ENCODE results near the gene ZCCHC17.
"Not testable (repeated sequence)": the region's sequence is repeated elsewhere in the genome, so short reads cannot be mapped to it uniquely, and the experiment has no call there.

ZCCHC17 gene

GRCh38 chr1:31371121-31371959 is 74.5 kb downstream of the ZCCHC17 start:
- DNase-seq, result no peak

GRCh38 chr1:31372051-31372450 is 75.2 kb downstream of the ZCCHC17 start:
- no peak for DNase-seq

GRCh38 chr1:31372751-31373055 is 75.9 kb downstream of the ZCCHC17 start:
- no peak for DNase-seq

DNA sequence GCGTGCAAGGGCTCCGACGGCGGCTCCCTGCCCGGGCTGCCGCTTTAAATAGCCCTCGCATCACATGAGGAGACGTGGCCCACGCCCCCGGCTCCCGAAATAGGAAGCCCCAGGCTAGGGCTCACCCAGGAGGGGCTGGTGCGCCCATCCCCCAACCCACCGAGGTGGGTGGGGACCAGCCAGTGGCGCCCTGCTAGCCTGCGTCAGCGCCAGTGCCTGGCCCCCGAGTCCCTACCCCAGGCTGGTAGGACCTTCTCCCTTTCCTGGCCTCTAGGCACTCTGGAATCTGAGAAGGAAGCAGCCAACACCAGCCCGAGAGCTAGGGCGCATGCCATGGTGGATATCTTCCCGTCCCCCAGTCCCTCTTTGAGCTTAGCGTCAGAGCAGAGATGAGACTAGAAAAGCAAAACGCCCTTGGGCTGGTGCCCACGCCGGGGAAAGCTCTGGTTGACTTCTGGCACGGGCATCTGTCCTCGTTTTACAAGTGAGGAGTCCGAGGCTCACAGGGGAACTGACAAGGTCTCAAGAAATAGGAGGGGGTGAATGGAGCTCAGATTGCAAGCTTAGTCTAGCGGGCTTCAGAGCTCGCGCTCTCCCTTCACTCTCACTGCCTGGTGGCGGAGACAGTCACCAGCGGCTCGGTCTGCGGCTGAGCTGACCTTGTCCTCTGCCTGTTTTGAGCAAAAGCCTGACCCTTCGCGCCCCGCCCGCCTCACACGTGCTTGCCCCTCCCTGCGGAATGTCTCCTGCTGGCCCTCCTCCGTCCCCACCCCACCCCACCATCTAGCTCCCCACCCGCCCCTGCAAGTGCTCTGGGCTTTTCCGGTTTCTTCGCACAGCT is 76.4 kb downstream of the ZCCHC17 start, which contains the start of gene FABP3:
Gene FABP3, minus strand, starts transcription at position 21 of the 841 bp plus-strand sequence. CDS start 62 bp downstream, outside the sequence.
- DNase-seq, result no peak

DNA sequence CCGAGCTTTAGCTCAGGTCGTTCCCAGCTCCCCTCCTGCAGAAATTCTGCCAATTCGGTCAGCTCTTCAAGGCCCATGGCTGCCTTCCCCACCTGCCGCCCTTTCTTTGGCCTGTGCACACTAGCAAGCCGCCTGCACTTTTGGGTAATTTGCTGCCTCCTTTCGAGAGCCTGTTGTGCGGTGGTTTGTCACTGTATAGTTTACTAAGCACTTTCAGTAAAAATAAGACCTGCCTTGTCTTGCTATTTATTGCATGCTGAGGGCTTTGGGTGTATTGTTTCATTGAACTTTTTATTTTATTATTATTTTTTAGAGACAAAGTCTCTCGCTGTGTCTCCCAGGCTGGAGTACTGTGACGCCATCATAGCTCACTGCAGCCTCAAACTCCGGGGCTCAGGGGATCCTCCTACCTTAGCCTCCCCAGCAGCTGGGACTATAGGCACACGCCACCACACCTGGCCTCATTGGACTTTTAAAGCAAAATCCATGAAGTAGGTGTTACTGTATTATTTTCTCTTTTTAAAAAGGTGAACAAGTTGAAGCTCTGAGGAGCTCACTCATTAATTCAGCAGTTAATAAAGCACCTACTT is 77.2 kb downstream of the ZCCHC17 start:
- DNase-seq, result no peak

- peak; percentile 31 for DNase-seq
These were observed 77.8 kb downstream of the ZCCHC17 start for GRCh38 chr1:31374511-31375196.

- peak; percentile 54 for DNase-seq
These were observed 79.7 kb downstream of the ZCCHC17 start for GRCh38 chr1:31376375-31377134.

DNA sequence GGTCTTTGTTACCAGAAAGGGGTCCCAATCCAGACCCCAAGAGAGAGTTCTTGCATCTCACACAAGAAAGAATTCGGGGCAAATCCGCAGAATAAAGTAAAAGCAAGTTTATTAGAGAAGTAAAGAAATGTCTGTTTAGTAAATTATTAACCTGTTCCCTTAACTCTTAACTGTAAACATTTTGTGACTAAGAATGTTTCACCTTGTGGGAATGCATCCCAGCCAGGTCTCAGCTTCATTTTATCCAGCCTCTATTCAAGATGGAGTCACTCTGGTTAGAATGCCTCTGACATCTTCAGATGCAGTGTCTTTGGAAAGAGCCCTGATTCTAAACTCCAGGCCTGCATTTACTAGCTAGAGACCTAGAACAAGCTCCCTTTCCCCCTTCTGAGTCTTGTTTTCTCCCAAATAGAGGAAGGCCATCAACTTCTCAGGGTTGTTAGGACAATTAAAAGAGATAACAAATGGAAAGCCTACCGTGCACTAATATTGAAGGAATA is 80.6 kb downstream of the ZCCHC17 start:
- no peak for DNase-seq

- DNase-seq, result no peak
These were observed 81.2 kb downstream of the ZCCHC17 start for GRCh38 chr1:31378001-31378400.

DNA sequence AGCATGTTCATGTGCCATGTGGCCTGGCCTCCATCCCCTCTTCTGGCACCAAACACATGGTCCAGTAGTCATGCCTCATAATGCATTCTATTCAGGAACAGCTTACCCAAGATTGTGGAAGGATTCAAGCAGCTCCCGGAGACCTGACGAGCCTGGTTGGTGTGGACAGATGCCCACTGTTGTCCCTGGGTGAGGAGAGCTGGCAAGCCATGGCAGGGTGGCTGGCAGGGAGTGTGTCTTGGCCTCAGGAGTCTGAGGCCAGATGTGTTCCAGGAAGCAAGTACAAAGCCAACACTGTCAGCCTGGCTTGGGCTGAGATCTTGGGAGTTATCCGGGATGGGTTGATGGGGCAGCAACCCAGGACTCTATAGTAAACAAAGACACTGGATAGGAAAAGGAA is 83.3 kb downstream of the ZCCHC17 start:
- no peak for DNase-seq

- DNase-seq, result peak; percentile 18
These were observed 84.8 kb downstream of the ZCCHC17 start for GRCh38 chr1:31381394-31382294.

DNA sequence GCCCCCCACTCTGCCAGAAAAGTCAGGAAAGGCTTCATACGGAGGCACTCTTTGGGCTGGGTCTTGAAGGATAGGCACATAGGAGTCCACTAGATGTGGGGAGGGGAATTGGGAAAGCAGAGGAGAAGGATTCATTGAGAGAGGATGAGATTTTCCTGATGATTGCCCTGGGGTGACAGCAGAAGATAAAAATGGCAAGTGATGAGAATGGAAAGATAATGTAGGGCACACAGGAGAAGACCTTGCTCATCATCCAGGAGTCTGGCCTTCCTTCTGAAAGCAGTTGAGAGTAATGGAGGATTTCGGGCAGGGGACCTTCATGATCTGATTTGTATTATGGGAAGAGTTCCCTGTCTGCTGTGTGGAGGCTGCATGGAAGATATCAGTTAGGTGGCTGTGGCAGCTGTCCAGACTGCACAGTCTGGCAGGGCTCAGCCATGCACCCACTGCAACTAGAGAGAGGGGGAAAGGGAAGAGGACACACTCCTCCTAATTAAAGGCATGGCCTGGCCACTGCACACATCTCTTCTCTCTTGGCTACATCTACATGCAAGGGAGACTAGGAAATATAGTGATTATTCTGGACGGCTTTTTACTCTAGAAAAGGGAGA is 85.7 kb downstream of the ZCCHC17 start:
- DNase-seq, result no peak

- no peak for DNase-seq
These were observed 87.1 kb downstream of the ZCCHC17 start for GRCh38 chr1:31383967-31384366.

GRCh38 chr1:31386576-31387243 is 89.9 kb downstream of the ZCCHC17 start:
- DNase-seq, result not testable (repeated sequence)

GRCh38 chr1:31387612-31388011 is 90.8 kb downstream of the ZCCHC17 start:
- DNase-seq, result no peak

DNA sequence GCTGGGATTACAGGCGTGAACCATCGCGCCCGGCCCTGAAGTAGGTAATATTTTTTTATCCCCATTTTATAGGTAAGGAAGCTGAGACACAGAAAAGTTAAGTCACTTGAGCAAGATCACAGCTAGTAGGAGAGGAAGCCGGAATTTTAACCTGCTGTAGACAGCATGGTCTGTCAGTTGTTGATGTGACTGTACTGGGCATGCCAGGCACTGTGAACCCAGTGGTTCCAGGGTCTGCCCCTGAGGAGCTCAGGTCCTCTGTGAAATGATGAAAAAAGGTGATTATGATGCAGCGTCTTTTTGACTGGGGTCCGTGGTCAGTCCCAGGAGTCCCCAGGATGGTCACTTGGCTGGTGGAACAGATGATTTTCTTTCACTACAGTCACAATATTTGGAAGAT is 92.8 kb downstream of the ZCCHC17 start:
- DNase-seq, result no peak

DNA sequence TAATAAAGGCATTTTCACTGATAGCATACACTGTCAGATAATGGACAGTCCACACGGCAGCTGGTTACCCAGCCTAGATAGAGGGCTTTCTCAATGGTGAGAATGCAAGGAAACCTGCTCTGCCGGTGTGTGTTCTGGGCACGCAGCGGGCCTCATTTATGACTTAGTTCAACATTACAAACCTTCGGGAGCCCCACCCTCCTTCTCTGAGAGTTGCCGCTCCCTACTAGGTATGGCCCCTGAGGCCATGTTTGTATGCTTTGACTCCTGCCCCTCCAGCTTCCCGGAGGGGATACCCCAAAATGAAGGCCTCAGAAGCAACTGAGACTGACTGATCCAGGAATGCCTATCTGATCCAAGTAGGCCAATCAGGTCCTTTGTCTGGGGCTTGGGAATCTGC is 93.2 kb downstream of the ZCCHC17 start:
- DNase-seq, result no peak

GRCh38 chr1:31393463-31393862 is 96.6 kb downstream of the ZCCHC17 start:
- DNase-seq, result no peak

- DNase-seq, result peak; percentile 56
These were observed 97.9 kb downstream of the ZCCHC17 start for GRCh38 chr1:31394584-31395193.

All from GOT3 (cell line).